IMR-90 (cell line): ENCODE measurements around the gene TNNC1. TPM values are rescaled to one million over a fixed set of nuclear protein-coding genes. Genes with fewer than 3 reads are reported as not detected.

Experiments
- ATAC-seq: fragments of 200-7000 bp; cut with Tn5 transposase; 2 replicates; pipeline ENCODE4 v1.9.1; 2020; ENCODE audit warnings: low read depth, mild to moderate bottlenecking, moderate library complexity
- BruUV-seq: library from RNA; stranded (reverse); fragments of 400-500 nt; replicated peaks from 2 replicates; lab custom pipeline; 2021; lab: Mats Ljungman, UMichigan
- CTCF ChIA-PET: fragments of 300-600 bp; formaldehyde crosslinking; extraction: SDS; loops from one replicate; lab custom pipeline; 2021; ENCODE audit warnings: antibody characterized with exemption; lab: Yijun Ruan, JAX
- POLR2A ChIA-PET: fragments of 300-600 bp; sonication (Branson Sonifier 250); formaldehyde crosslinking; loops from one replicate; lab custom pipeline; 2022; ENCODE audit warnings: antibody characterized with exemption; ENCODE audit not compliant: unreplicated experiment; lab: Charles Lee
- DNase-seq: peaks from one replicate; pipeline ENCODE4 v3.0.0; 2013
- H2AFZ ChIP-seq: replicated peaks from 2 replicates; pipeline ENCODE3; 2013; ENCODE audit warnings: low read length, mild to moderate bottlenecking; ENCODE audit not compliant: poor library complexity
- H2AK5ac ChIP-seq: 2 replicates; pipeline ENCODE4 v1.6.1; 2013; ENCODE audit warnings: low read depth, low read length, inconsistent platforms
- H2AK9ac ChIP-seq: replicated peaks from 2 replicates; pipeline ENCODE3; 2013; ENCODE audit warnings: mild to moderate bottlenecking, low read depth, low read length, moderate library complexity; ENCODE audit not compliant: poor library complexity
- H2BK120ac ChIP-seq: 2 replicates; pipeline ENCODE4 v1.6.1; 2013; ENCODE audit warnings: low read depth, low read length, inconsistent platforms
- H2BK15ac ChIP-seq: 3 replicates; pipeline ENCODE4 v1.6.1; 2013; ENCODE audit warnings: low read depth, low read length, inconsistent platforms
- H2BK20ac ChIP-seq: 2 replicates; pipeline ENCODE4 v1.6.1; 2013; ENCODE audit warnings: low read depth, mild to moderate bottlenecking, inconsistent platforms, low read length, moderate library complexity
- H2BK5ac ChIP-seq: 2 replicates; pipeline ENCODE4 v1.6.1; 2013; ENCODE audit warnings: mild to moderate bottlenecking, low read depth, low read length, inconsistent platforms; ENCODE audit not compliant: poor library complexity, severe bottlenecking
- H3K14ac ChIP-seq: replicated peaks from 2 replicates; pipeline ENCODE4 v1.6.1; 2013; ENCODE audit warnings: low read depth, low read length, inconsistent platforms
- H3K18ac ChIP-seq: 2 replicates; pipeline ENCODE4 v1.6.1; 2013; ENCODE audit warnings: low read depth, low read length, control low read depth
- H3K23ac ChIP-seq: 2 replicates; pipeline ENCODE4 v1.6.1; 2013; ENCODE audit warnings: low read depth, low read length, inconsistent platforms
- H3K27ac ChIP-seq: 2 replicates; pipeline ENCODE4 v1.5.1; 2013; ENCODE audit warnings: mild to moderate bottlenecking, control low read depth, low read length; ENCODE audit not compliant: insufficient read depth
- H3K27me3 ChIP-seq: 2 replicates; pipeline ENCODE4 v1.6.1; 2013; ENCODE audit warnings: low read length; ENCODE audit not compliant: control insufficient read depth, insufficient read depth
- H3K36me3 ChIP-seq: 2 replicates; pipeline ENCODE4 v1.6.1; 2013; ENCODE audit warnings: low read length, mixed read lengths; ENCODE audit not compliant: control insufficient read depth, insufficient read depth
- H3K4ac ChIP-seq: 2 replicates; pipeline ENCODE4 v1.6.1; 2013; ENCODE audit warnings: low read depth, low read length, inconsistent platforms
- H3K4me1 ChIP-seq: 2 replicates; pipeline ENCODE4 v1.6.1; 2013; ENCODE audit warnings: low read length, mixed read lengths; ENCODE audit not compliant: control insufficient read depth, insufficient read depth
- H3K4me2 ChIP-seq: 2 replicates; pipeline ENCODE4 v1.6.1; 2013; ENCODE audit warnings: low read depth, mild to moderate bottlenecking, control low read depth, low read length, moderate library complexity
- H3K4me3 ChIP-seq: 2 replicates; pipeline ENCODE4 v1.5.1; 2013; ENCODE audit warnings: low read depth, mild to moderate bottlenecking, control low read depth, low read length, moderate library complexity; ENCODE audit not compliant: insufficient read depth
- H3K56ac ChIP-seq: 2 replicates; pipeline ENCODE4 v1.6.1; 2013; ENCODE audit warnings: low read length, inconsistent platforms; ENCODE audit not compliant: insufficient read depth; ENCODE audit errors: extremely low read depth
- H3K79me1 ChIP-seq, 2 experiments: 2 replicates each; pipeline ENCODE4 v1.6.1; 2013; ENCODE audit warnings: low read length in 2 of 2, inconsistent platforms in 1 of 2, low read depth in 1 of 2
- H3K9ac ChIP-seq: 2 replicates; pipeline ENCODE4 v1.6.1; 2013; ENCODE audit warnings: low read depth, low read length, control low read depth
- H3K9me1 ChIP-seq: 2 replicates; pipeline ENCODE4 v1.6.1; 2013; ENCODE audit warnings: low read length, inconsistent platforms; ENCODE audit not compliant: insufficient read depth
- H3K9me3 ChIP-seq: 2 replicates; pipeline ENCODE4 v1.6.1; 2013; ENCODE audit warnings: low read length; ENCODE audit not compliant: control insufficient read depth, insufficient read depth
- H4K20me1 ChIP-seq: 2 replicates; pipeline ENCODE4 v1.6.1; 2013; ENCODE audit warnings: low read length, inconsistent platforms; ENCODE audit not compliant: insufficient read depth
- H4K5ac ChIP-seq: 2 replicates; pipeline ENCODE4 v1.6.1; 2013; ENCODE audit warnings: mild to moderate bottlenecking, low read depth, low read length, control low read depth
- H4K8ac ChIP-seq, 2 experiments: 2 replicates each; pipeline ENCODE4 v1.6.1; 2013; ENCODE audit warnings: low read depth in 2 of 2, low read length in 2 of 2, control low read depth in 1 of 2, inconsistent platforms in 1 of 2
- H4K91ac ChIP-seq: 2 replicates; pipeline ENCODE4 v1.6.1; 2013; ENCODE audit warnings: low read depth, low read length, inconsistent platforms; ENCODE audit not compliant: insufficient read depth
- CEBPB ChIP-seq: IDR thresholded peaks from 2 replicates; pipeline ENCODE4 v1.6.1; 2012; ENCODE audit warnings: low read depth, low read length, improper control_type of control experiment
- CTCF ChIP-seq: conservative IDR thresholded peaks from 2 replicates; pipeline ENCODE4 v1.5.1; 2012; ENCODE audit warnings: mild to moderate bottlenecking, low read depth, low read length, improper control_type of control experiment
- FOS ChIP-seq: fragments of 150-350 bp; IDR thresholded peaks from 2 replicates; pipeline ENCODE4 v1.6.1; 2016; ENCODE audit warnings: low read depth, low read length
- MXI1 ChIP-seq: IDR thresholded peaks from 2 replicates; pipeline ENCODE4 v1.6.1; 2012; ENCODE audit warnings: low read depth, mild to moderate bottlenecking, low read length, moderate library complexity, borderline replicate concordance
- NFE2L2 ChIP-seq: fragments of 150-350 bp; IDR thresholded peaks from 2 replicates; pipeline ENCODE4 v1.6.1; 2016; ENCODE audit warnings: low read depth, mild to moderate bottlenecking, low read length
- POLR2A ChIP-seq: IDR thresholded peaks from 2 replicates; pipeline ENCODE4 v1.6.1; 2012; ENCODE audit warnings: mild to moderate bottlenecking, low read depth, low read length
- RCOR1 ChIP-seq: IDR thresholded peaks from 2 replicates; pipeline ENCODE4 v1.6.1; 2012; ENCODE audit warnings: mild to moderate bottlenecking, low read length, improper control_type of control experiment; ENCODE audit not compliant: insufficient replicate concordance
- RFX5 ChIP-seq: IDR thresholded peaks from 2 replicates; pipeline ENCODE4 v1.8.0; 2012; ENCODE audit warnings: low read depth, mild to moderate bottlenecking, low read length, moderate library complexity
- SMC3 ChIP-seq: fragments of 150-350 bp; IDR thresholded peaks from 2 replicates; pipeline ENCODE4 v1.6.1; 2016; ENCODE audit warnings: low read depth, mild to moderate bottlenecking, antibody characterized with exemption, low read length, moderate library complexity
- WGBS, 2 experiments: methylation state at CpG; one replicate each; pipeline versions ENCODE4 v1.1.5 to v1.1.7; 2013; ENCODE audit warnings: missing lambda C conversion rate in 2 of 2; ENCODE audit not compliant: insufficient read length in 1 of 2; ENCODE audit errors: extremely low coverage in 2 of 2; 5-methylcytosine and 5-hydroxymethylcytosine counted together
- dilution Hi-C: fragments of 300-500 bp; cut with HindIII; formaldehyde crosslinking; loops from one replicate; pipeline ENCODE4 v1.14.3; 2018; ENCODE audit warnings: low sequenced_read_pairs; ENCODE audit not compliant: unreplicated experiment
- in situ Hi-C: fragments of 300-500 bp; cut with MboI; formaldehyde crosslinking; loops from 3 replicates; pipeline ENCODE4 v1.14.3; 2019; ENCODE audit warnings: low sequenced_read_pairs, inconsistent platforms, mixed read lengths
- intact Hi-C: fragments of 100-400 bp; cut with micrococcal nuclease; formaldehyde crosslinking; loops from 2 replicates; pipeline ENCODE4 v1.10.0; 2022
- polyA plus RNA-seq, 3 experiments: library from polyadenylated mRNA; depleted of rRNA; stranded (reverse); fragments of >200 nt; gene quantifications; 2 replicates each; pipeline ENCODE4 v1.2.3, GENCODE V29; 2012; ENCODE audit warnings: low replicate concordance in 1 of 3
- total RNA-seq: library from RNA; depleted of rRNA; stranded (reverse); fragments of >200 nt; gene quantifications from 2 replicates; pipeline ENCODE4 v1.2.3, GENCODE V29; 2012
- TF ChIP-seq, protein P1 (sequence below): fragments of 150-350 bp; IDR thresholded peaks from 2 replicates; pipeline ENCODE4 v1.6.1; 2016; ENCODE audit warnings: low read depth, mild to moderate bottlenecking, low read length, moderate library complexity, borderline replicate concordance

TNNC1 gene
- total and polyA plus RNA-seq, 2 of the 4 experiments (the other 2 are of a cell fraction) = 1.3 to 4.6 TPM

DNA sequence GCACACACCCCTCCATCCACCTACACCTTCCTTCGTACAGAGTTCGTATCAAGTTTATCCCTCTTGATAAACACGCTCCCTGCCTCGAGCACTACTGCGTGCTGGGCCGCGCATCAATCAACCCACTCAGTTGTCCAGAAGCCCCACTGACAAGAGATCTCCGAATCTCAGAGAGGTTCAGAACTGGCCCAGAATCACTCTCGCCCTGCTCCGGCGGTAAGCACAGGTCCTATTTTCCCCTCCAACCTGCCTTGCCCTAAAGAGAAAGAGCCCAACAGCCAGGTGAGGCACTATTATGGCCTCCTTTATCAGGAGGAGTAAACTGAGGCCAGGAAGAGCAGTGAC is 1.1 kb upstream of the TNNC1 start:
- Histone ChIP-seq H2AFZ (peak overlapping the region; percentile 96), H3K27ac (peak overlapping the region; percentile 89), H4K20me1 (peaks cover 14% of the 10 kb centered on the region), H3K79me1 (peaks cover 29 to 40% of the 10 kb centered on the region in 2 experiments), H4K8ac (peak overlapping the region; percentile 100), H3K9me3 (no peaks in the 10 kb centered on the region), H3K36me3 (peaks cover 17% of the 10 kb centered on the region), H4K5ac (peak overlapping the region; percentile 76), H2BK15ac (peak overlapping the region; percentile 88; the same call in 2 of the 3 replicates), H2BK20ac (peak overlapping the region; percentile 77), H4K91ac (peak overlapping the region; percentile 93), H2AK5ac (peak overlapping the region; percentile 99), H3K4ac (peak overlapping the region; percentile 97), H3K23ac (peak overlapping the region; percentile 87; the same call in 1 of the 2 replicates), H3K18ac (peak overlapping the region; percentile 66), H3K9ac (peak overlapping the region; percentile 61), H2BK120ac (peak overlapping the region; percentile 92), H2AK9ac (peak overlapping the region; percentile 94), H3K9me1 (peaks cover 20% of the 10 kb centered on the region), H3K4me3 (peak overlapping the region; percentile 46), H3K4me2 (peak overlapping the region; percentile 91), H3K14ac (peak overlapping the region; percentile 95), H2BK5ac (peak overlapping the region; percentile 68), H3K4me1 (peaks cover 15% of the 10 kb centered on the region), H3K27me3 (no peaks in the 10 kb centered on the region), H3K56ac (peak overlapping the region; percentile 80)
- dilution Hi-C loops (no loop called here), intact Hi-C loops (no loop called here), in situ Hi-C loops (no loop called here)
- no peak for DNase-seq
- TF ChIP-seq MXI1 = no peak
- no peak for TF ChIP-seq FOS
- TF ChIP-seq, protein P1, sequence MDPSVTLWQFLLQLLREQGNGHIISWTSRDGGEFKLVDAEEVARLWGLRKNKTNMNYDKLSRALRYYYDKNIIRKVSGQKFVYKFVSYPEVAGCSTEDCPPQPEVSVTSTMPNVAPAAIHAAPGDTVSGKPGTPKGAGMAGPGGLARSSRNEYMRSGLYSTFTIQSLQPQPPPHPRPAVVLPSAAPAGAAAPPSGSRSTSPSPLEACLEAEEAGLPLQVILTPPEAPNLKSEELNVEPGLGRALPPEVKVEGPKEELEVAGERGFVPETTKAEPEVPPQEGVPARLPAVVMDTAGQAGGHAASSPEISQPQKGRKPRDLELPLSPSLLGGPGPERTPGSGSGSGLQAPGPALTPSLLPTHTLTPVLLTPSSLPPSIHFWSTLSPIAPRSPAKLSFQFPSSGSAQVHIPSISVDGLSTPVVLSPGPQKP = no peak
- TF ChIP-seq RCOR1 = no peak
- TF ChIP-seq POLR2A = no peak
- no peak for TF ChIP-seq NFE2L2
- no peak for TF ChIP-seq SMC3
- TF ChIP-seq CTCF = no peak
- TF ChIP-seq CEBPB = no peak
- TF ChIP-seq RFX5 = no peak
- WGBS, 2 experiments = 62% methylated on average over 11 of the region's 11 CpGs; no CpG with 5 or more reads in 1 of the 2 experiments
- ATAC-seq = no peak
- ChIA-PET CTCF (no interaction called here), POLR2A (no interaction called here)
- BruUV-seq = no TSS peak
